GM10248 (cell line): ENCODE data around the gene CD247.

Experiments
- CTCF ChIA-PET: fragments of 300-600 bp; sonication (Branson Sonifier 250); formaldehyde crosslinking; extraction: SDS; loops from one replicate; lab custom pipeline; 2021; ENCODE audit warnings: antibody characterized with exemption; lab: Yijun Ruan, JAX
- POLR2A ChIA-PET: fragments of 350-650 bp; sonication (Branson Sonifier 250); formaldehyde crosslinking; extraction: SDS; loops from one replicate; lab custom pipeline; 2020; ENCODE audit warnings: antibody characterized with exemption; lab: Yijun Ruan, JAX
- DNase-seq: peaks from one replicate; pipeline ENCODE4 v3.0.0; 2012; ENCODE audit errors: extremely low spot score
- TF ChIP-seq, protein P1 (sequence below): IDR thresholded peaks from 2 replicates; pipeline ENCODE4 v1.5.1; 2012; ENCODE audit warnings: mild to moderate bottlenecking, low read depth; ENCODE audit errors: extremely low read depth, missing control alignments, control extremely low read depth

Gene CD247

DNA sequence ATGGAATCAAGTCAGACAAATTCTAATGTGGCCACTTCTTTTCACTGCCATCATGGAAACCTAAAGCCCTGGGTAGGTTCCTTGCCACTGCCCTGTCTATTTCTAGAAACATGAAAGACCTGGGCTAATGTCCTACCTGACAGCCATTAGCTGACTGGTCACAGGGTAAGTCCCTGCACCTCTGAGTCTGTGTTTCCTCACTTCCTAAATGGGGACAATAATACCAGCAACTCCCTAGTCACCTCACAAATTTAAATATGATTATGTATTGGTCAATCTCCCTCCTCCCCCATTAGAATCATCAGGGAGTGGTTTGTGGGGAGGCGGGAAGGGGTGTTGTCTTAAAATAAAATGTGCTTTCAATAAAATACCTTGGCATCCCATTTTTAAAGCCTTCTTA is 33.0 kb upstream of the CD247 start:
- TF ChIP-seq, protein P1, sequence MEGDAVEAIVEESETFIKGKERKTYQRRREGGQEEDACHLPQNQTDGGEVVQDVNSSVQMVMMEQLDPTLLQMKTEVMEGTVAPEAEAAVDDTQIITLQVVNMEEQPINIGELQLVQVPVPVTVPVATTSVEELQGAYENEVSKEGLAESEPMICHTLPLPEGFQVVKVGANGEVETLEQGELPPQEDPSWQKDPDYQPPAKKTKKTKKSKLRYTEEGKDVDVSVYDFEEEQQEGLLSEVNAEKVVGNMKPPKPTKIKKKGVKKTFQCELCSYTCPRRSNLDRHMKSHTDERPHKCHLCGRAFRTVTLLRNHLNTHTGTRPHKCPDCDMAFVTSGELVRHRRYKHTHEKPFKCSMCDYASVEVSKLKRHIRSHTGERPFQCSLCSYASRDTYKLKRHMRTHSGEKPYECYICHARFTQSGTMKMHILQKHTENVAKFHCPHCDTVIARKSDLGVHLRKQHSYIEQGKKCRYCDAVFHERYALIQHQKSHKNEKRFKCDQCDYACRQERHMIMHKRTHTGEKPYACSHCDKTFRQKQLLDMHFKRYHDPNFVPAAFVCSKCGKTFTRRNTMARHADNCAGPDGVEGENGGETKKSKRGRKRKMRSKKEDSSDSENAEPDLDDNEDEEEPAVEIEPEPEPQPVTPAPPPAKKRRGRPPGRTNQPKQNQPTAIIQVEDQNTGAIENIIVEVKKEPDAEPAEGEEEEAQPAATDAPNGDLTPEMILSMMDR: no peak
- ChIA-PET CTCF (interaction anchor here (3.1 to 6.9 kb wide), 2 partner anchors 10 to 17 kb away, joined by 19 to 87 read pairs; no protein-coding TSS in a partner anchor), POLR2A (no interaction called here)
- no peak for DNase-seq

DNA sequence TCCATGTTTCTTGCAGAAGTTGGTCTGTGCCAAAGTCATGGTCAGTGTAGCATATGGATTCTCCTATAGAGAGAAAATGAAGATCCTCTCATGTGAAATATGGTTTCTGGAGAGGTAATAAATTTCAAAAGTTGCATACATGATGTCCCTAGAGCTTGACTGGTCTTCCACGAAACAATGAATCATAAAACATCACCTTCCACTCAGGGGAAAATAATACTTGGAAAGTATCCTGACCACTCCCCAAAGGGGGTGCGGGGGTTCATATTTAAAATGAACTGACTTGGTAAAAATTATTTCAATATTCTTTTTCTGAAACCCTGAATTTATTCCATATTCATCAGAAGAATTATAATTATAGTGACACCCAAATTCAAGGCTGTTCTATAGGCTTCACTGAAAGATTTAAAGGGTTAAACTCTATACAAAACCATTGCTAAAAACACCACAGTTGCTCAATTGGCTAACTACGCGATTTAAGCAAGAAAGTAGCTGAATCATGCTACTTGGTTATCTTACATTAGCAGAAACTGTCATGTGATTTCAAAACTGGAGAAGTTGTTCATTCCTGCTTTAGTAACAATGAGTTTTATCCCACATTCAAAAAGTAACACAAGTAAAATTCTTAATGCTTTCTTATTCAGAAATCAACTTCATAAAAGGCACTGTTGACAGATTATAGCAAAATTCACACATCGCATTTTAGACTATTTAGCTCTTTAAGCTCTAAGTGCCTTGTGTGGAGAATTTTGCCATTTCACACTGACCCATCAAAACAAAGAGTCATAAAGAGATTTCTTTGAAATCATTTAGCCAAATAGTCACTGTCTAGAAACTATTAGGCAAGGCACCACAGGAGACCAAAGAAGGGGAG is 30.0 kb upstream of the CD247 start:
- POLR2A ChIA-PET: interaction anchor here (0.7 kb wide), 1 partner anchor 9 kb away, joined by 6 read pairs; no protein-coding TSS in a partner anchor
- DNase-seq: no peak
- TF ChIP-seq, protein P1: no peak
- CTCF ChIA-PET: interaction anchor here (1.2 to 6.9 kb wide), 5 partner anchors 7 to 280 kb away, joined by 3 to 87 read pairs (median 8); no protein-coding TSS in a partner anchor

DNA sequence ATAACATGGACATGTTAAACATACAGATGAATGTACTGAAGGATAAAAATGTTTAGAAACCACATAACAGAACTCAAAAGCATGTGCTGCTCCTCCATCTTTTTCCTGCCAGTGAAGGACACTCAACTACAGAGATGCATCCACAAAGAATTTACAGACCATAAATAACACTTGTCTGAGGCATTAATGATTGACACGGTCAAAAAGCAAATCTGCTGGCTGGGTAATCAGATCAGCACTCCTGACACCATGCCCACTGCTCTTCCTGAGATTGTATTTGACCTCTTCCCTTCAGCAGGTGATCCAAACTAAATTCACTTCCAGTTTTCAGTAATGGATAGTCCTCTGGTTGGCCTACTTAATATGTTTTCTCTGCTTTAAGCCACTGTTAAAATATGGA is 28.6 kb upstream of the CD247 start:
- ChIA-PET POLR2A (no interaction called here), CTCF (interaction anchor here (1.0 to 4.5 kb wide), 5 partner anchors 9 to 141 kb away, joined by 3 to 11 read pairs (median 4); no protein-coding TSS in a partner anchor)
- TF ChIP-seq, protein P1: no peak
- DNase-seq: no peak

DNA sequence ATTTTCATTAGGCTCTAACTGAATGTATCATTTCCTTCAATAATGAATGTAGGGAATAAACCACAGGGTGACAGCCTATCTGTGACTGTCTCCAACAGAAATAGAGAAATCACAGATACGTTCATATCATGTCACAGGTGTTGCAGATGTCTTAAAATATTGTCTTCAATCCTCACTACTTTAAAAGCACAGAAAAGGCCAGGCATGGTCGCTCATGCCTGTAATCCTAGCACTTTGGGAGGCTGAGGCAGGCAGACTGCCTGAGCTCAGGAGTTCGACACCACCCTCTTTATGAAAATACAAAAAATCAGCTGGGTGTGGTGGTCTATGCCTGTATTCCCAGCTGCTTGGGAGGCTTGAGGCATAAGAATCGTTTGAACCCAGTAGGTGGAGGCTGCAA is 27.0 kb upstream of the CD247 start:
- TF ChIP-seq, protein P1: no peak
- ChIA-PET CTCF (interaction anchor here (0.8 to 4.5 kb wide), 2 partner anchors 10 to 142 kb away, joined by 3 to 11 read pairs; no protein-coding TSS in a partner anchor), POLR2A (no interaction called here)
- no peak for DNase-seq

DNA sequence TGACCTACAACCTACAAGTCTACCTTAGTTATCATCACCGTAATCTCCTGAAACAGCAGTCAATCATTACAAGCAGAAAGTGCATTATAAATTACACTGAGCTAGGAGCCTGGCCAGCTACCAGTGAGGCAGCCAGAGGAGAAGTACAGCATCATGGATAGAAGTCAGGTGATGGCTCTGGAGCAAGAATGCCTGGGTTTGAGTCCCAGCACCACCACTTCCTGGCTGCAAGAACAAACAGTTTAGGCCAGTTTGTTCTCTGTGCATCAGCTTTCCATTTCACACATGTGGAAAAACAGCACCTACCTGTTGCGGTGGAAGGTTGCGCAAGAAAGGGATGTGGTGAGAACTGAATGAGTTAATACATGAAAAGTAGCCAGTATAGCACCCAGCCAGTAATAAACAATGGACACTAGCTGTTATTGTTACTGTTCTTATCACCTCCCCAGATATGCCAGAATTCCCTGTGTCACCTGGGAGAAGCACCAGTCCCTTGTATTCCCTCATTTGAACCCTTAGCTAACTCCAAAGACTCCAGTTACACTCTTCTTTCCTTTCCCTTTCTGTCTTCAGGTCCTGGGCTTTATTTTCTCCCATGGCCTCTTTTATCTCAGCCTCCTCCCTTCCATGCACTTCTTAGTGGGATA is 26.2 kb upstream of the CD247 start:
- DNase-seq: no peak
- TF ChIP-seq, protein P1: no peak
- POLR2A ChIA-PET: no interaction called here
- CTCF ChIA-PET: interaction anchor here (0.8 to 4.5 kb wide), 4 partner anchors 11 to 277 kb away, joined by 3 to 11 read pairs (median 8); no protein-coding TSS in a partner anchor
